ENCODE measurements around the gene RPS2.

DNA sequence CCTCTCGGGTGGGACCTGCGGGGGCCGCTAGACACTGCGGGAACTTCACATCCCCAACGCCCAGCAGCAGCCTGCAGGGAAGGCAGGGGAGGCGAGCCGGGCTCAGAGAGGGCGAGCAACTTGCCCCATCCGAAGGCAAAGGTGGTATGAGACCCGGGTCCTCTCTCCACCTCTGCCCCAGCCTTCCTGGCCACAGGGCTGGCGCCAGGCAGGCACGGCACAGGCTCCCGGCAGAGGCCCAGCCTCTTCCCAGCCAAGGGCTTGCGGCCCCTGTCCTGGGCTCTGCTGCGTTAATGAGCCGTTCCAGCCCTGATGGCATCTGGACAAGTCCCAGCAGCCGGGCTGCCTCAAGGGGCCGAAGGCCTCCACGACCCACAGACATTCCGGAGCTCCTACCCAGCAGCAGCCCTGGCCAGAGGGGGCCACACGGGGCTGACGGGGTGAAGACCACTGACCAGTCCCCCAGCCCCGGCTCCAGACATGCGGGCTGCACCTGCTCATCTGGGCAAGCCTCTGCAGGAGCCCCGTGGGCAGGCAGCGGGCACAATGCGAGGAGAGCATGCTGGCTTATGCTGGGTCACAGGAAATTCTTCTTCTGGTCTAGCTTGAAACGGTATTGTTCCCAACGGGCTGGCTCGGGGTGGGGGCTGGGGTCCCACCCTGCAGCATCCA is 45.2 kb downstream of the RPS2 start:
- TF ChIP-seq CTCF (IDR thresholded peaks at IDR 0.05; ENCODE audit: borderline replicate concordance, extremely low read depth, low read length, poor library complexity, severe bottlenecking) (no peak), EZH2 (IDR thresholded peaks at IDR 0.05; ENCODE audit: borderline replicate concordance, low read depth, low read length, severe bottlenecking) (no peak)
